IPS-15b (cell line): Measurements from ENCODE around the gene RAD51AP2.
A peak's percentile ranks its signal among the peaks of the same experiment; 100 is the strongest.

Experiments used
- H3K27me3 ChIP-seq: one replicate; pipeline ENCODE4 v1.6.1; 2013; ENCODE audit warnings: low read length; ENCODE audit not compliant: control insufficient read depth, insufficient read depth
- H3K36me3 ChIP-seq: one replicate; pipeline ENCODE4 v1.6.1; 2013; ENCODE audit warnings: low read length; ENCODE audit not compliant: control insufficient read depth, insufficient read depth
- H3K4me1 ChIP-seq: one replicate; pipeline ENCODE4 v1.6.1; 2013; ENCODE audit warnings: mild to moderate bottlenecking, low read length; ENCODE audit not compliant: control insufficient read depth, insufficient read depth
- H3K4me3 ChIP-seq: one replicate; pipeline ENCODE4 v1.5.1; 2013; ENCODE audit warnings: low read depth, low read length
- H3K9ac ChIP-seq: one replicate; pipeline ENCODE4 v1.6.1; 2013; ENCODE audit warnings: low read depth, mild to moderate bottlenecking, low read length
- H3K9me3 ChIP-seq: one replicate; pipeline ENCODE4 v1.6.1; 2013; ENCODE audit warnings: mild to moderate bottlenecking, low read length; ENCODE audit not compliant: control insufficient read depth, insufficient read depth

RAD51AP2 gene

DNA sequence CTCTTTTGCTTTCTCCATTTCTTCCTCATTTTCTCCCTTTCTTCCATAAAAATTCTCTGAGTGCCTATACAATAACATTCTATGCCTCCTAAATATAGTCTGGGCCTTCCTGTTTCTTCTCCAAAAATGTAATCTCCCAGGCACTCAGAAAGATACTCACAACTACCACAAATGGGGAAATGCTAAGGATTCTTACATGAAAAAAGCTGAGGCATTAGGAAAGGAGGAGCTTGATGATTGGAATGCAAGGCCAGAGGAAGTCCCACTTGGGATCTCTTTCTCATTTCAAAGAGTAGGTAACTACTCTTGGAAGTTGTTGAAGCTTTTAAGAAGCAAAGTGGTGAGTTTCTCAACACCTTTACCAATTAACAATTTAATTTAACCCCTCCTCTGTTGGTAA is 25.6 kb upstream of the RAD51AP2 start:
- H3K4me3 ChIP-seq: peak overlapping the region; percentile 23
- peaks cover 25% of the 10 kb centered on the region for H3K27me3 ChIP-seq
- no peaks in the 10 kb centered on the region for H3K36me3 ChIP-seq
- peaks cover 26% of the 10 kb centered on the region for H3K4me1 ChIP-seq
- H3K9me3 ChIP-seq: no peaks in the 10 kb centered on the region
- H3K9ac ChIP-seq: no peak overlapping the region

DNA sequence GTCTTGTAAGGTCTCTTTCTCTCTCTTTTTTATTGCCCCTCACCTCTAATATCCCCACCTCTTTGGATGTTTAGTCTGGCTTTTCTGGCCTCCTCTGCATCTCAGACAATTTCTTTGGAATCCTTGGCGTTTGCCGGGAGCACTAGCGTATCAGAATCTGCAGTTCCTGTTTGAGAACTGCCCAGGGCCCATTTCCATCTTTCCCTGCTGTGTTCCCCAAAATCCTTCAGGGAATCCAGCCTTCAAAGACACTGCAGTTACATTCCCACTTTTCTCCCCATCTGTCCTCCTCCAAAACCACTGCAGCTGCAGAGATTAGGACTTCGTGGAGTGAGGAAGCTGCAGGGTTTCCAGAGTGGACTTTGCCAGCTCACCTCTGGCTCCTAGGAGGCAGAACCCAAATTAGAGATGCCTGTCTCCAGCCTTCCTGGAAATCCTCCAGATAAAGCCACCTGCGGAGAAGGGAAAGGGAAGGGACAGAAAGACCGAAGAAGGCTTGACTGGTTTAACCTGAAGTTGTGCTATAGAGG is 25.0 kb upstream of the RAD51AP2 start:
- H3K4me3 ChIP-seq: peak overlapping the region; percentile 2
- H3K4me1 ChIP-seq: peaks cover 26% of the 10 kb centered on the region
- H3K9ac ChIP-seq: no peak overlapping the region

DNA sequence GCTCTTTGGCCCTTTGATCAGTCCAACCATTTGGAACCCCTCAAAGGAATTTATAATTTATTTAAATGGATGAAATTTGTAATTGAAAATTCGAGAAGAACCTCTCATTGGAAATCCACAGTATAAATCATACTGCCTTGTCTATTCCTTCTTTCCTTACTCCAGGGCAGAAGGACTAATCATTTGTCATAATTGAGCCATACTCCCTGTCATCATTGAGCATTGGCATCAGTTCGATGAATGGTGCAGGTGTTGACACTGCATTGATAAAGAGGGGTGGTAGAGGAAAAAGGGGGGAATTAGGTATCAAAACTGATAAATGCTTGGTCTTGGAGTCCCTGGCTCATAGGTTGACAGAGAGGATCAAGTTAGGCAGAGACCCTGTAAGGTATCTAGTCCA is 24.2 kb upstream of the RAD51AP2 start:
- Histone ChIP-seq H3K36me3 (no peaks in the 10 kb centered on the region), H3K4me1 (peaks cover 26% of the 10 kb centered on the region), H3K9ac (no peak overlapping the region), H3K4me3 (peak overlapping the region; percentile 75), H3K27me3 (peaks cover 37% of the 10 kb centered on the region), H3K9me3 (no peaks in the 10 kb centered on the region)

More for the DNA sequence above, 25.0 kb upstream of the RAD51AP2 start:
- H3K36me3 ChIP-seq: no peaks in the 10 kb centered on the region
- peaks cover 30% of the 10 kb centered on the region for H3K27me3 ChIP-seq
- no peaks in the 10 kb centered on the region for H3K9me3 ChIP-seq

DNA sequence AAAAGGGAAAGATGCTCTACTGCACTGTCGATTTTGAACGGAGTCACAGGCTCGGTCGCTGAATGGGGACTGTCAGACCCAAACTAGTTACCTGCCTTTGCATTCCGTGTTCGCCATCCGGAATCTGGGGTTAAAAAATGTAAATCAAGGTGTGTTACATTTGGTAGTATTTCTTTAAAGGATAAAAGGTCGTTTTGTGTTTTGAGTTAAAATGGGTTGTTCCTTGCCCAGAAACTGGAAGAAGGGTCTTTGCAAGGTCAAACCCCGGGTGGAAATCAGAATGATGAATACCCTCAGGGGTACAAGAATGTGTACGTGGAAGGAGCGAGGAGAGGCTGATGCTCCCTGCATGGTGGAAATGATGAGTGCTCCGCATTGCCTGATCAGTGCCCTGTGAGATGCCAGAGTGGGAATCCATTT is 23.3 kb upstream of the RAD51AP2 start:
- H3K4me1 ChIP-seq: peaks cover 23% of the 10 kb centered on the region
- no peak overlapping the region for H3K9ac ChIP-seq
- H3K36me3 ChIP-seq: no peaks in the 10 kb centered on the region
- H3K4me3 ChIP-seq: peak overlapping the region; percentile 75
- no peaks in the 10 kb centered on the region for H3K9me3 ChIP-seq
- peaks cover 46% of the 10 kb centered on the region for H3K27me3 ChIP-seq

DNA sequence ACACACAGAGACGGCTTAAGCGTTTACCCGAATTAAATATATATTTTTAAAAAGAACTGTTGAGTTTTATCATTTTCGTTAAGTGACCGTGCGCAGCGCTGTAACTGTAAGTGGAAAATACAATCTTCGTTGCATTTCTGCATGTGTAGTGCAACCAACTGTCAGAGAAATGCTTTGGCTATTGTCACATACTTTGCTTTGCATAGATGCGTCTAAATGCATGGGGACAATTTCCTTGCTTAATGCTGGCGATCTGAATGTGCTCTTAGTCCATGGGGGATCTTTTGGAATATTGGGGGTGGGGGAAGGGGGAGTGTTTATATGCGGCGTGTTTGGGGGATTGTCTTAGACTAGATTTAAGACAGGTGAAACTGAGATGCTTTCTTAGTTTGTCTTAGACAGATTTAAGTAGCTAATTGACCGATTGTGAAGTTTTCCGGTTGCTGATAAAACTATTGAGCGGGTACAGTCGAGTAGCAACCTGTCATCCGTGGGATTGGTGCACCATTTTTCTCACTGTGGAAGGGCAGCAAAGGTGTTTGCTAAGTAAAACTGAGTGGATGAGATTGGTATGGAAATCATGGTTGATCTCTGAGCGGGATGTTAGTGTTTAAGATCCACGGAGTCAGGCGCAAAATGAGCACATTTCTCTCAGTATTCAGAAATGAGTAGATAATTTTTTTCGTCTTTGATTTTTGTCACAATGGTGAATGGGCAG is 22.7 kb upstream of the RAD51AP2 start:
- no peaks in the 10 kb centered on the region for H3K36me3 ChIP-seq
- H3K9ac ChIP-seq: no peak overlapping the region

DNA sequence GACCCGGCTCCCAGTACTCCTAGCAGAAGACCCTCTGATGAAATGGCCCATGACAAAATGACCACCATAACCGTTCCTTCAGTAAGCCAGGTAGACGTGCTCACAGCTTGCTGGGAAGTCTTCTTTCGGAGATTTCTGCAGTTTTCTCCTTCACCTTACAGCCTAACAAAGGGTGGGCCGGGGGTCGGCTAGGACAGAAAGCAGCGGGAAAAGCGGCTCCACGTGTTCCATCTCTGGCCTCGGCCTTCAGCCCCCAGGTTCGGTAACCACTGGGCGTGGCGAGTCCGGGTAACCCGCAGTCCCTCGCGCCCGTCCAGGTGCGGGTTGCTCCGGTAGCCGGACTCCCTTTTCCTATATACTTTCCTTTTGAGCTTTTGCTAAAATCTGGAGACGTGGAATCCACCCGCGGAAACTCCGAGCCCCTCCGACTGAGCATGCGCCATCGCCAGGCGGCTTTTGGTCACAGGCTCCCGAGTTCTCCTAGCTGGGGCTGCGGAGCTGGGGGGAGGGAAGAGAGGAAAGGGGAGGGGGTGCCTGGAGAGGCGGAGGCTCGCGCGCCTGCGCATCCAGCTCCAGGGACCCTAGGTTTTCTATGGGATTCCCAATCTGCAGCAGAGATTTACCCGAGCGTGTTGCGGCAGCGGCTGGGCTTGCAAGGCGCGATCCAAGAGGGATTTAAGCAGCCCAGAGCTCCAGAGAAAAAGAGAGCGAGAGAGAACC is 22.0 kb upstream of the RAD51AP2 start, which contains the start of gene VSNL1:
Gene VSNL1, plus strand, starts transcription at position 604 of the 720 bp plus-strand sequence. CDS start 51,379 bp downstream, outside the sequence.
- Histone ChIP-seq H3K4me1 (peaks cover 16% of the 10 kb centered on the region), H3K9me3 (no peaks in the 10 kb centered on the region), H3K36me3 (no peaks in the 10 kb centered on the region), H3K4me3 (peak within 1 kb of the TSS; percentile 75), H3K27me3 (peaks cover 56% of the 10 kb centered on the region), H3K9ac (peak within 1 kb of the TSS; percentile 87)

More for the DNA sequence above, 22.7 kb upstream of the RAD51AP2 start:
- H3K4me1 ChIP-seq: peaks cover 21% of the 10 kb centered on the region
- H3K9me3 ChIP-seq: no peaks in the 10 kb centered on the region
- H3K4me3 ChIP-seq: peak overlapping the region; percentile 75
- H3K27me3 ChIP-seq: peaks cover 52% of the 10 kb centered on the region

DNA sequence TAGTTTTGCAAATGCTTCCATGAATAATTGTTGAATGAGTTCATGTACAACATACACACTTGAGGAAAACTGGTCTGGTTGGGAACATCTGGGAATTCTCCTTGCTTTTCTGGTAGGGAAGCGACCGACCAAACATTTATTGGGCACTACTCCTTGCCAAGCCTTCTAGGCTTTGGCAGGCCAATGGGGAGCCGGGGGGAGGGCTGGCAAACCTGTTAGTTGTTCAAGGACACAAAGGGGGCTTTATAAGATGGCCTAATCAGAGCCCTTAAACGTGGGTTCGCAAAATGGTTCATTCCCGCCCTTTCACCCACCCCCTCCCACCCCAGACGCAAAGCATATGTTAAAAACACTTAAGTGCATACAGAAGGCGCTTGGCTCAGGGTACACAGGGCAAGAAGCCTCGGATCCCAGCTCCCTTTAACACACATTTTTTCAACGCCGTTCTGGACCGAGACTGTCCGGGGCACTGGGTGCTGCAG is 21.4 kb upstream of the RAD51AP2 start:
- Histone ChIP-seq H3K4me3 (peak overlapping the region; percentile 75), H3K27me3 (peaks cover 56% of the 10 kb centered on the region), H3K9ac (peak overlapping the region; percentile 87), H3K4me1 (peaks cover 15% of the 10 kb centered on the region), H3K9me3 (no peaks in the 10 kb centered on the region), H3K36me3 (no peaks in the 10 kb centered on the region)

DNA sequence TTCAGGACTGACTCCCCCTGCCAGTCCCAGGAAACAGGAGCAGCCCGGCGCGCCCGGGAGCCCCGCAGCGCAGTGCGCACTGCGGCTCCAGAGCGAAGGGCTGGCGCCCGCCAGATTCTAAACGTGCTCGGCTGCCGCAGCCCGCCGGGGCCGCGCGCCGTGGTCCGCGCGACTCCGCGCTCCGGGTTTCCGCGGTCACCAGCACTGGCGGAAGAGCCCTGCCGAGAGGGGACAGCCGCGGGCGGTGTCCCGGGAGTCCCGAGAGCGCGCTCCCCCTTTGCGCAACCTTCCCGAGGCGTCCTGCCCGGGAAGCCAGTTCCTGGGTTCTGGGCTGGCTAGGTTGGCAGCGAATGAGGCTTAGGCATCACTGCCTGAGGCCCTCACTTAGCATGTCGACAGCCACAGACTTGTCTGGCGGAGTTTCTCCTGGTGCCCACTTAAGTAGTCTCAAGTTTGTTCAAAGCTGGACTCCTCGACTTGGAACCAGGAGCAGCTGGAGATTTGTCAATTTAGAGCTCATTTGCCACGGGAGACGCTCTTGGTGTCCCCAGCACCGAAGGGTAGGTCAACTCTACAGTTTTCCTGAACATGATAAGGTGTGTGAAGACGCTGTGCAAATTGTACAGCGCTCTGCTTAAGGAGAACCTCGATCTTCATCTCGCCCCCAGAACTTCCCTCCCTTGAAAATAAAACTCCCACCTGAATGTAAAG is 20.8 kb upstream of the RAD51AP2 start:
- Histone ChIP-seq H3K4me1 (peaks cover 9% of the 10 kb centered on the region), H3K36me3 (no peaks in the 10 kb centered on the region), H3K9me3 (no peaks in the 10 kb centered on the region), H3K4me3 (peak overlapping the region; percentile 75), H3K9ac (peak overlapping the region; percentile 28), H3K27me3 (peaks cover 56% of the 10 kb centered on the region)

DNA sequence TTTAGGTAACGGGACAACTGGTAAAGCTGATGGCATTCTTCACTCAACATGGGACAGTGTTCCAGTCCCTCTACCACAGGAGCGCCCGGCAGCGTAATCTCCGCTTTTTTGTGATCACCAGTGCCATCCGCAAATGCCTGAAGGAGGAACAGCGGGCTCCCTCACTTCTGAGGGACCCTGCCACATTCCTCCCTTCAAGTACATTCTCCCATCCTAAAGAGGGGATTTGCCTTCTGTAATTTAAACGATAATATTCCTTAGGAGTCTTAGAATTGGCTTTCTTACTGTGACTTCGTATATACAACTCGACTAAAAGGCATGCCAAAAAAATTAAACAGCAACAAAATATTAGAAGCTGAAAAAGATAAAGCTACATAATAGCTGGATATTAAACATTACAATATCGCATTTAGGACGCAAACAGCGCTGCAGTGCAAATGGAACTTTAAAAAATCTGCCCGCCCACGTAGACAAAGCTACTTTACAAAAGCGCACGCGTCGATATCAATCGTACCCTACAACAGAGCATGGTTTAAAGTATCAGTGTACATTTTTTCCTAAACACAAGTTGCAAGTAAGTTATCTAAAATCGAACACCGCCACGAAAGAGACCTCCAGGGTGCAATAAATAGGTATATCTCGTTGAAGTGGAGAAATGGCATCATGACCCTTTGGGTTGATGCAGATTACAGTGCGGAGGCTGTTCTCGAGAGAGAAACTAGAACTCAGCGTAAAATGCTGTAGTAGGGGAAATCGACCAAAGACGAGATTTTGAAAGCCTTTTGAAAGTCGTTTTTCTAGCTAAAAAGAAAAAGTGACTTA is 20.0 kb upstream of the RAD51AP2 start:
- Histone ChIP-seq H3K36me3 (no peaks in the 10 kb centered on the region), H3K9me3 (no peaks in the 10 kb centered on the region), H3K27me3 (peaks cover 56% of the 10 kb centered on the region), H3K9ac (no peak overlapping the region), H3K4me1 (peaks cover 8% of the 10 kb centered on the region), H3K4me3 (peak overlapping the region; percentile 75)

DNA sequence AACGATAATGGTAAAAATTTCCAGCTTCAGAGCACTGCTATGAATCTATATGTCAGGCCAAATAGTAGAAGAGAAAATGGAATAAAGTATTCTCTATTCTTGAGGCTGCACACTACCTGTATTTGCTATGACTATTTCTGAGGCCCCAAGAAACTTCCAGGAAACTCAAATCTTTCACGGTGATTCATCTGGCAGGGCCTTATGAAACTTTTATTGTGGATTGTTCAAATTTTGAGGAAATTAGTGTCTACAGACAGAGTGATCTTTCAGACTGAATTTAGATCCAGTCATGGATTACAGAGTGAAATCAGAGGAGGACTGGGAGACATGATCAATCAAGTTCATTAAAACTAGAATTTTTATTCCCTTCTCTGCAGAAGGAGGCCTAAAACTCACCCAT is 18.2 kb upstream of the RAD51AP2 start:
- Histone ChIP-seq H3K4me3 (no peak overlapping the region), H3K4me1 (no peaks in the 10 kb centered on the region), H3K9me3 (no peaks in the 10 kb centered on the region), H3K9ac (no peak overlapping the region), H3K36me3 (no peaks in the 10 kb centered on the region), H3K27me3 (peaks cover 43% of the 10 kb centered on the region)

DNA sequence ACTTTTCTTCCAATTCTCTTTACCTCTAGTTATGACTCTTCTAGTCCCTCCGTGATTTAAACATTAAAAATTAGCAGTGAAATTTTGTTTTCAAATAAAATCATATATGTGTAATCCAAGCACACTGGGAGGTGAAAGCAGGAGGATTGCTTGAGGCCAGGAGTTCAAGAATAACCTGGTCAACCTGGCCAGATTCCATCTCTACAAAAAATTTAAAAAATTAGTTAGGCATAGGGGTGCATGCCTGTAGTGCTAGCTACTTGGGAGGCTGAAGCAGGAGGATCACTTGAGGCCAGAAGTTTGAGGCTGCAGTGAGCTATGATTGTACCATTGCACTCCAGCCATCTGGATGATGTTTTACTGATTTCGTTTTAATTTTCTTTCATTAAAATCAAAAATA is 15.3 kb upstream of the RAD51AP2 start:
- H3K36me3 ChIP-seq: no peaks in the 10 kb centered on the region
- no peaks in the 10 kb centered on the region for H3K9me3 ChIP-seq
- no peak overlapping the region for H3K4me3 ChIP-seq
- H3K4me1 ChIP-seq: no peaks in the 10 kb centered on the region
- no peak overlapping the region for H3K9ac ChIP-seq
- peaks cover 30% of the 10 kb centered on the region for H3K27me3 ChIP-seq
